GM19239 (cell line): ENCODE measurements around the gene KLC1.

Source experiments
- DNase-seq: peaks from one replicate; pipeline ENCODE4 v3.0.0; 2011; ENCODE audit warnings: low spot score; ENCODE audit not compliant: insufficient read length
- FAIRE-seq: peaks from 2 replicates; lab custom pipeline; 2011; peaks lifted over from hg19 to GRCh38; lab: Jason Lieb, UNC

KLC1 gene

GRCh38 chr14:103742499-103743255 is 113.7 kb downstream of the KLC1 start:
- no peak for DNase-seq
- FAIRE-seq = no peak

GRCh38 chr14:103743691-103744090 is 114.7 kb downstream of the KLC1 start:
- no peak for FAIRE-seq
- DNase-seq = no peak

- no peak for DNase-seq
- FAIRE-seq = no peak
Measured at GRCh38 chr14:103744621-103745395, 115.8 kb downstream of the KLC1 start.

GRCh38 chr14:103745424-103745823 is 116.4 kb downstream of the KLC1 start:
- no peak for FAIRE-seq
- DNase-seq = no peak

- no peak for DNase-seq
Measured at GRCh38 chr14:103746701-103747100, 117.7 kb downstream of the KLC1 start.

GRCh38 chr14:103748534-103748857 is 119.5 kb downstream of the KLC1 start:
- FAIRE-seq = no peak
- DNase-seq = no peak

More at GRCh38 chr14:103746701-103747100, 117.7 kb downstream of the KLC1 start:
- no peak for FAIRE-seq

- FAIRE-seq (no peak), DNase-seq (no peak)
Measured at GRCh38 chr14:103749452-103749851, 120.4 kb downstream of the KLC1 start.

- DNase-seq (no peak), FAIRE-seq (no peak)
Measured at GRCh38 chr14:103749860-103750259, 120.8 kb downstream of the KLC1 start.
